Measurements from ENCODE around the gene EPN2.

- TF ChIP-seq CTCF (optimal IDR thresholded peaks at IDR 0.05 in 1 of 3, IDR thresholded peaks at IDR 0.05 in 1 of 3, conservative IDR thresholded peaks at IDR 0.05 in 1 of 3; ENCODE audit: extremely low read depth in 1 of 3, insufficient read depth in 2 of 3, low read length in 3 of 3) (peak; percentile 55 to 63 (median 57)), EZH2 (IDR thresholded peaks at IDR 0.05; ENCODE audit: low read length) (no peak)
These were observed 101.1 kb downstream of the EPN2 start for GRCh38 chr17:19338031-19338990.

Data from keratinocyte (primary cell).